HCT116 (cell line): Measurements from ENCODE around the gene HOMER2. TPM values are rescaled to one million over a fixed set of nuclear protein-coding genes. Genes with fewer than 3 reads are reported as not detected.

Experiments used
- ATAC-seq: fragments of 200-7000 bp; cut with Tn5 transposase; 2 replicates; pipeline ENCODE4 v1.9.1; 2020; ENCODE audit warnings: mild to moderate bottlenecking, moderate library complexity
- BruUV-seq: library from RNA; stranded (reverse); fragments of 400-500 nt; replicated peaks from 2 replicates; lab custom pipeline; 2021; lab: Mats Ljungman, UMichigan
- CTCF ChIA-PET: fragments of 300-600 bp; sonication (Branson Sonifier 250); formaldehyde crosslinking; loops from one replicate; lab custom pipeline; 2021; ENCODE audit warnings: antibody characterized with exemption; lab: Charles Lee
- POLR2A ChIA-PET: fragments of 300-600, 350-600 bp; sonication (Branson Sonifier 250); formaldehyde crosslinking; loops from one replicate; lab custom pipeline; 2021; ENCODE audit warnings: antibody characterized with exemption; lab: Charles Lee
- RAD21 ChIA-PET, 2 experiments: fragments of 300-600 bp; sonication (Branson Sonifier 250); formaldehyde crosslinking; loops; one replicate each; lab custom pipeline; 2023; ENCODE audit warnings: low total read pairs in 2 of 2; ENCODE audit not compliant: uncharacterized antibody in 2 of 2, unreplicated experiment in 2 of 2, low non-redundant PET in 1 of 2; lab: Charles Lee
- DNase-seq: peaks from one replicate; pipeline ENCODE4 v3.0.0-alpha.2; 2010; ENCODE audit warnings: low read depth, low spot score
- H2AFZ ChIP-seq: fragments of 200-600 bp; shearing (Covaris generic), sonication (generic); 2 replicates; pipeline ENCODE4 v1.6.1; 2017; ENCODE audit warnings: low read depth, mixed run types, mixed read lengths, antibody characterized with exemption, low read length; ENCODE audit not compliant: poor library complexity, severe bottlenecking
- H3K27ac ChIP-seq: 2 replicates; pipeline ENCODE4 v1.5.1; 2012; ENCODE audit warnings: low read depth, low read length
- H3K27me3 ChIP-seq: fragments of 200-600 bp; sonication (generic); 2 replicates; pipeline ENCODE4 v1.6.1; 2016; ENCODE audit warnings: mixed run types, low read length, mixed read lengths; ENCODE audit not compliant: insufficient read depth
- H3K36me3 ChIP-seq, 2 experiments: fragments of 200-500 bp in 1 of 2; fragments of 200-600 bp in 1 of 2; sonication (Bioruptor generic) in 1 of 2; sonication (generic) in 1 of 2; 2 replicates each; pipeline versions ENCODE4 v1.5.1 to v1.6.1; 2014 to 2016; ENCODE audit warnings: low read length in 2 of 2, inconsistent platforms in 1 of 2, mixed read lengths in 1 of 2, mixed run types in 1 of 2; ENCODE audit not compliant: insufficient read depth in 2 of 2, control insufficient read depth in 1 of 2
- H3K4me1 ChIP-seq, 2 experiments: fragments of 200-600 bp in 1 of 2; sonication (generic) in 1 of 2; 2 replicates each; pipeline versions ENCODE4 v1.5.1 to v1.6.1; 2012 to 2017; ENCODE audit warnings: low read length in 2 of 2, inconsistent platforms in 1 of 2, mild to moderate bottlenecking in 1 of 2, mixed read lengths in 1 of 2, mixed run types in 1 of 2, moderate library complexity in 1 of 2; ENCODE audit not compliant: insufficient read depth in 2 of 2, control insufficient read depth in 1 of 2
- H3K4me2 ChIP-seq: fragments of 200-600 bp; sonication (generic); 2 replicates; pipeline ENCODE4 v1.6.1; 2017; ENCODE audit warnings: mixed run types, low read length, mixed read lengths
- H3K4me3 ChIP-seq, 2 experiments: fragments of 200-600 bp in 1 of 2; sonication (generic) in 1 of 2; replicated peaks in 1 of 2; 2 replicates each; pipeline ENCODE4 v1.5.1; 2011 to 2016; ENCODE audit warnings: low read length in 2 of 2, control low read depth in 1 of 2, low read depth in 1 of 2, mild to moderate bottlenecking in 1 of 2, mixed read lengths in 1 of 2, mixed run types in 1 of 2
- H3K79me2 ChIP-seq: fragments of 200-600 bp; sonication (generic); 2 replicates; pipeline ENCODE4 v1.6.1; 2017; ENCODE audit warnings: mild to moderate bottlenecking, mixed run types, low read length, moderate library complexity, mixed read lengths; ENCODE audit not compliant: insufficient read depth
- H3K9ac ChIP-seq: fragments of 200-600 bp; sonication (generic); 2 replicates; pipeline ENCODE4 v1.6.1; 2016; ENCODE audit warnings: low read length, mixed read lengths
- H3K9me2 ChIP-seq: fragments of 200-600 bp; sonication (generic), shearing (Covaris generic); 2 replicates; pipeline ENCODE4 v1.6.1; 2017; ENCODE audit warnings: mixed run types, mild to moderate bottlenecking, moderate library complexity; ENCODE audit not compliant: insufficient read depth
- H3K9me3 ChIP-seq, 2 experiments: fragments of 200-500 bp in 1 of 2; fragments of 200-600 bp in 1 of 2; sonication (Bioruptor generic) in 1 of 2; sonication (generic) in 1 of 2; 2 replicates each; pipeline ENCODE4 v1.6.1; 2014 to 2017; ENCODE audit warnings: low read length in 2 of 2, mixed read lengths in 2 of 2, inconsistent platforms in 1 of 2, low read depth in 1 of 2, mild to moderate bottlenecking in 1 of 2, mixed run types in 1 of 2, moderate library complexity in 1 of 2; ENCODE audit not compliant: control insufficient read depth in 1 of 2, insufficient read depth in 1 of 2
- H4K20me1 ChIP-seq: fragments of 200-600 bp; sonication (generic), shearing (Covaris generic); 2 replicates; pipeline ENCODE4 v1.6.1; 2017; ENCODE audit warnings: mixed run types, mild to moderate bottlenecking, moderate library complexity; ENCODE audit not compliant: insufficient read depth
- CBX3 ChIP-seq: IDR thresholded peaks from 2 replicates; pipeline ENCODE4 v1.6.1; 2012; ENCODE audit warnings: low read depth
- EGR1 ChIP-seq: IDR thresholded peaks from 2 replicates; pipeline ENCODE4 v1.6.1; 2012; ENCODE audit warnings: low read depth
- ELF1 ChIP-seq: IDR thresholded peaks from 2 replicates; pipeline ENCODE4 v1.6.1; 2012; ENCODE audit warnings: low read depth, borderline replicate concordance
- JUND ChIP-seq: IDR thresholded peaks from 2 replicates; pipeline ENCODE4 v1.6.1; 2012
- POLR2AphosphoS5 ChIP-seq: IDR thresholded peaks from 2 replicates; pipeline ENCODE4 v1.6.1; 2011; ENCODE audit warnings: mild to moderate bottlenecking, low read depth, low read length, moderate library complexity
- SP1 ChIP-seq: IDR thresholded peaks from 2 replicates; pipeline ENCODE4 v1.6.1; 2012; ENCODE audit warnings: low read depth
- SRF ChIP-seq: IDR thresholded peaks from 2 replicates; pipeline ENCODE4 v1.6.1; 2012; ENCODE audit warnings: low read depth
- TCF7L2 ChIP-seq: IDR thresholded peaks from 2 replicates; pipeline ENCODE4 v1.7.0; 2011; ENCODE audit warnings: borderline replicate concordance, inconsistent platforms; ENCODE audit not compliant: insufficient read depth, insufficient read length; ENCODE audit errors: extremely low read depth
- ZBTB33 ChIP-seq: IDR thresholded peaks from 2 replicates; pipeline ENCODE4 v1.6.1; 2011; ENCODE audit warnings: mild to moderate bottlenecking, low read length, moderate library complexity; ENCODE audit not compliant: insufficient replicate concordance; ENCODE audit errors: extremely low read depth
- ZNF274 ChIP-seq: fragments of 200-500 bp; sonication (Bioruptor generic); IDR thresholded peaks from 2 replicates; pipeline ENCODE4 v1.6.1; 2014; ENCODE audit warnings: mild to moderate bottlenecking, low read depth, low read length, inconsistent platforms
- intact Hi-C: fragments of 100-400 bp; cut with micrococcal nuclease; formaldehyde crosslinking; loops from 2 replicates; pipeline ENCODE4 v1.10.0; 2022
- total RNA-seq: library from RNA; stranded (reverse); gene quantifications from one replicate; pipeline ENCODE4 v1.2.1, GENCODE V29; 2021; ENCODE audit not compliant: unreplicated experiment

HOMER2 gene
- total RNA-seq, 1 experiment from 2014 or later: 3.9 TPM

- intact Hi-C loops: no loop called here
- no peaks in the 10 kb centered on the region for H3K79me2 ChIP-seq
- H3K27me3 ChIP-seq: no peaks in the 10 kb centered on the region
- DNase-seq (no peak), ATAC-seq (no peak)
- H3K9me2 ChIP-seq: no peaks in the 10 kb centered on the region
- peaks cover 4 to 17% of the 10 kb centered on the region in 2 experiments; a peak in 3 of 4 replicates for H3K4me1 ChIP-seq
- ChIA-PET POLR2A (no interaction called here), CTCF (no interaction called here), RAD21 (no interaction called here)
- no peak overlapping the region for H3K4me3 ChIP-seq
- H3K27ac ChIP-seq: no peak overlapping the region
- no peak overlapping the region for H2AFZ ChIP-seq
- TF ChIP-seq ELF1: no peak
- TF ChIP-seq EGR1: no peak
- TF ChIP-seq JUND: no peak
- TF ChIP-seq POLR2AphosphoS5: no peak
- TF ChIP-seq SP1: no peak
- no peak for TF ChIP-seq ZNF274
- no peak for TF ChIP-seq ZBTB33
- TF ChIP-seq CBX3: no peak
- no peak for TF ChIP-seq SRF
- no peak for TF ChIP-seq TCF7L2
- no TSS peak for BruUV-seq
- H3K36me3 ChIP-seq: no peaks in the 10 kb centered on the region
- no peaks in the 10 kb centered on the region for H4K20me1 ChIP-seq
- H3K4me2 ChIP-seq: no peak overlapping the region
- no peak overlapping the region for H3K9ac ChIP-seq
- no peaks in the 10 kb centered on the region for H3K9me3 ChIP-seq
Observed at GRCh38 chr15:82944821-82945220, 7.7 kb downstream of the HOMER2 start.
